Thyroid gland (tissue), 4 donors: ENCODE data around the gene OR2D3. TPM values are rescaled to one million over a fixed set of nuclear protein-coding genes. Genes with fewer than 3 reads are reported as not detected.

Experiments used
- DNase-seq, 2 donors: peaks; one replicate each; pipeline ENCODE4 v3.0.0-alpha.2; 2019
- H3K27ac ChIP-seq, 3 donors: fragments of 200-600 bp; sonication (generic); 1 replicate in 2 of 3; 2 replicates in 1 of 3; pipeline ENCODE4 v1.5.1; 2016 to 2019; ENCODE audit warnings: mild to moderate bottlenecking in 1 of 3, moderate library complexity in 1 of 3
- H3K27me3 ChIP-seq: fragments of 200-600 bp; sonication (generic); one replicate; pipeline ENCODE4 v1.5.1; 2019
- H3K36me3 ChIP-seq, 2 donors: fragments of 200-600 bp; sonication (generic); one replicate each; pipeline ENCODE4 v1.5.1; 2016 to 2019
- H3K4me1 ChIP-seq, 2 donors: fragments of 200-600 bp; sonication (generic); one replicate each; pipeline ENCODE4 v1.5.1; 2017 to 2019
- H3K4me3 ChIP-seq, 3 donors: fragments of 200-600 bp; sonication (generic); replicated peaks in 1 of 3; 1 replicate in 2 of 3; 2 replicates in 1 of 3; pipeline ENCODE4 v1.5.1; 2016; ENCODE audit warnings: mild to moderate bottlenecking in 1 of 3
- H3K9me3 ChIP-seq: fragments of 200-600 bp; sonication (generic); one replicate; pipeline ENCODE4 v1.5.1; 2017
- CTCF ChIP-seq, 6 experiments: fragments of 200-600 bp in 3 of 6; fragments of 450-650 bp in 3 of 6; sonication (generic) in 3 of 6; IDR thresholded peaks; one replicate each; pipeline ENCODE4 v1.5.1; 2016 to 2019; ENCODE audit warnings: antibody characterized with exemption in 6 of 6, mild to moderate bottlenecking in 2 of 6, inconsistent platforms in 1 of 6, moderate library complexity in 1 of 6
- POLR2A ChIP-seq, 2 donors: fragments of 450-650 bp; IDR thresholded peaks; one replicate each; pipeline ENCODE4 v1.6.1; 2017; ENCODE audit warnings: antibody characterized with exemption in 2 of 2, mild to moderate bottlenecking in 2 of 2, moderate library complexity in 1 of 2
- WGBS, 2 donors: methylation state at CpG; one replicate each; pipeline ENCODE4 v1.1.5; 2017; 5-methylcytosine and 5-hydroxymethylcytosine counted together
- intact Hi-C: fragments of 100-400 bp; cut with DNase I; formaldehyde crosslinking; loops from one replicate; pipeline ENCODE4 v1.15.1; 2023
- total RNA-seq, 4 donors: library from RNA; depleted of rRNA; stranded (reverse); fragments of >200 nt; gene quantifications; one replicate each; pipeline ENCODE4 v1.2.3, GENCODE V29; 2016

OR2D3 gene
- not detected for total RNA-seq

- H3K4me1 ChIP-seq: no peaks in the 10 kb centered on the region
- H3K36me3 ChIP-seq: no peaks in the 10 kb centered on the region
- no peak for DNase-seq
- H3K4me3 ChIP-seq: no peak within 1 kb of the TSS
- H3K9me3 ChIP-seq: no peaks in the 10 kb centered on the region
- H3K27me3 ChIP-seq: no peaks in the 10 kb centered on the region
- intact Hi-C loops: no loop called here
- WGBS, 2 donors: 100% methylated on average over 1 of the region's 1 CpG
- TF ChIP-seq CTCF (IDR thresholded peaks at IDR 0.05) (no peak), POLR2A (IDR thresholded peaks at IDR 0.05) (no peak)
- no peak within 1 kb of the TSS for H3K27ac ChIP-seq
These were observed at the start of gene OR2D3 for GRCh38 chr11:6920702-6921101. OR2D3 (plus strand) TSS chr11:6921002; CDS start chr11:6921002, 0 bp downstream.

- Histone ChIP-seq H3K27ac (no peak overlapping the region), H3K9me3 (no peaks in the 10 kb centered on the region), H3K27me3 (no peaks in the 10 kb centered on the region), H3K4me1 (no peaks in the 10 kb centered on the region), H3K4me3 (no peak overlapping the region), H3K36me3 (no peaks in the 10 kb centered on the region)
- DNase-seq: no peak
- WGBS, 2 donors: 87 to 89% methylated on average over 1 of the region's 1 CpG
- intact Hi-C loops: no loop called here
- no peak for TF ChIP-seq CTCF (IDR thresholded peaks at IDR 0.05)
- TF ChIP-seq POLR2A (IDR thresholded peaks at IDR 0.05): no peak
These were observed 49.5 kb upstream of the OR2D3 start for GRCh38 chr11:6871278-6871677.

- DNase-seq: no peak
- no peak overlapping the region for H3K4me3 ChIP-seq
- no peaks in the 10 kb centered on the region for H3K36me3 ChIP-seq
- intact Hi-C loops: no loop called here
- no peak overlapping the region for H3K27ac ChIP-seq
- no peaks in the 10 kb centered on the region for H3K27me3 ChIP-seq
- H3K9me3 ChIP-seq: no peaks in the 10 kb centered on the region
- H3K4me1 ChIP-seq: no peaks in the 10 kb centered on the region
- 90 to 91% methylated on average over 2 of the region's 2 CpGs for whole genome bisulfite sequencing, 2 donors
- TF ChIP-seq POLR2A (IDR thresholded peaks at IDR 0.05) (no peak), CTCF (IDR thresholded peaks at IDR 0.05) (no peak)
These were observed 45.0 kb upstream of the OR2D3 start for GRCh38 chr11:6875761-6876160.

- WGBS, 2 donors: 89 to 95% methylated on average over 1 of the region's 1 CpG
- Histone ChIP-seq H3K9me3 (no peaks in the 10 kb centered on the region), H3K27me3 (no peaks in the 10 kb centered on the region), H3K36me3 (no peaks in the 10 kb centered on the region), H3K27ac (no peak within 1 kb of the TSS), H3K4me1 (no peaks in the 10 kb centered on the region), H3K4me3 (no peak within 1 kb of the TSS)
- TF ChIP-seq POLR2A (IDR thresholded peaks at IDR 0.05) (no peak), CTCF (IDR thresholded peaks at IDR 0.05) (no peak)
- intact Hi-C loops: no loop called here
- no peak for DNase-seq
These were observed 44.5 kb upstream of the OR2D3 start, which contains the start of gene OR10A4 for GRCh38 chr11:6876325-6876724. OR10A4 (plus strand) TSS chr11:6876625; CDS start chr11:6876648, 23 bp downstream.

GRCh38 chr11:6876914-6877313 is 43.9 kb upstream of the OR2D3 start:
- H3K27me3 ChIP-seq: no peaks in the 10 kb centered on the region
- no peak overlapping the region for H3K27ac ChIP-seq
- no peaks in the 10 kb centered on the region for H3K4me1 ChIP-seq
- intact Hi-C loops: no loop called here
- no peak overlapping the region for H3K4me3 ChIP-seq
- no peaks in the 10 kb centered on the region for H3K36me3 ChIP-seq
- no peaks in the 10 kb centered on the region for H3K9me3 ChIP-seq
- TF ChIP-seq POLR2A (IDR thresholded peaks at IDR 0.05) (no peak), CTCF (IDR thresholded peaks at IDR 0.05) (no peak)
- DNase-seq: no peak
- 88 to 97% methylated on average over 3 of the region's 3 CpGs for whole genome bisulfite sequencing, 2 donors
